Measurements from ENCODE around the gene UPK1A.

UPK1A gene

DNA sequence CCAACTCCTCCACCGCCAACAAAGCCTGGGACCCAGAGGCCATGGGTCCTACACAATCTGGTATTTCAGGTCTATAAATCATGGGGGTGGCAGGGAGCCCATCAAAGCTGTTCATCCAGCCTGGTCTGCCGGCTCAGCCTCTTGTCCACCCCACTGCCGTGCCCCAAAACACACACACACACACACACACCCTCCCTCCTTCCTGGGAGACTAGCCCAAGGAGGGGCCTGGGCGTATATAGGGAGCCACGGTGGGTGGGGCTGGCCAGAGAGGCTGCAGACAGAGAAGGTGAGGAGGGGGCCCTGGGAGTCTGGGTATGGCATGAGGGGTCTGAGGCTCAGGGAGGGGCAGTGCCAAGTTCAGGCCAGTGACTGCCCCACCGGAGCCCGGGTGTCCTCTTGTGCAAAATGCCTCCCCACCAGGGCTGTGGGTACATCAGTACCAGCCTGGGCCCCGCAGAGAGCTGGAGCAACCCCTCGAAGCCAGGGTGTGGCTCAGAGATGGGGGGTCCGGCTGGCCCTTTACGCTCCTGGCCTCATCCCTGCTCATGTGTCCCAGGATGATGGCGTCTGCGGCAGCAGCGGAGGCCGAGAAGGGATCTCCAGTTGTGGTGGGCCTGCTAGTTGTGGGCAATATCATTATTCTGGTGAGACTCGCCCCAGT, at the start of gene UPK1A:
UPK1A (plus strand) TSS at position 267 of the 663 bp plus-strand sequence; CDS start at position 563, 296 bp downstream.
- DNase-seq: no peak

GRCh38 chr19:35618857-35619256, 47.5 kb upstream of the UPK1A start:
- no peak for DNase-seq

DNA sequence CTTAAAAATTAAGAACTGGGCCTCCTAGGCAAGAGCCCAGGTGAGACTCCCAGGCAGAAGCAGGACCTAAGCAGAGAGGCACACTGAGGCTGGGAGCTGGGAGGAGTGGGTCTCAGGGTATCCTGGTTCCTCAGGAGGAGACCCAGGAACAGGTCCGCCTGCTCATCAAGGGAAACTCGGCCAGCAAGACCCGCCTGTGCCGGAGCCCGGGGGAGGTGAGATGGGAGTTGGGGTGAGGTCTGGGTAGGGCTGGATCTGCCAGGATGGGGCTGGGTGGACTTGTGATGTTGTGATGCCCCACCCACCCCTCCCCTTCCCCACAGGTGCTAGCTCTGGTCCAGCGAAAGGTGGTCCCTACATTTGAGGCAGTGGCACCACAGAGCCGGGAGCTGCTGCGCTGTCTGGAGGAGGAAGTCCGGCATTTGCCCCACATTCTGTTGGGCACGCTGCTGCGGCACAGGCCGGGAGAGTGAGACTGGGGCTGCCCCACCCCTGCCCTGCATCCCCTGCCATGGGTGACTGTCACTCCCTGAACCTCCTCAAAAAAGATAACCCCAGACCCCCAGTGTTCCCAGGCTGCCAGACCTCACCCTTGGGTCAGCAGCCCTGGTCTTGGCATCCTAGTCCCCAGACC, 46.9 kb upstream of the UPK1A start:
- no peak for DNase-seq

DNA sequence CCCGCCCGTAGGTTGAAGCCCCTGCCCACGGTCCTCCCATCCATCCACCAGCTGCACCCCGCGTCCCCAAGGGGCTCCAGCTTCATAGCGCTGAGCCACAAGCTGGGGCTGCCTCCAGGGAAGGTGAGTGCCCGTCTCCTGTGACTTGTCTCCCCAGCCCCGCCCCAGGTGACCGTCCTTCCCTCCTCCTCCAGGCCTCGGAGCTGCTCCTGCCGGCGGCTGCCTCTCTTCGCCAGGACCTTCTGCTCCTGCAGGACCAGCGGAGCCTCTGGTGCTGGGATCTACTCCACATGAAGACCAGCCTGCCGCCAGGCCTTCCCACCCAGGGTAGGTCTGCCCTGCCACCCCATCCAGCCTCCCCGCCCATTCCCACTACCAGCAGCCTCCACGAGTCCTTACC, 46.3 kb upstream of the UPK1A start:
- no peak for DNase-seq

GRCh38 chr19:35621708-35622107, 44.6 kb upstream of the UPK1A start:
- DNase-seq: no peak

GRCh38 chr19:35622750-35623149, 43.6 kb upstream of the UPK1A start:
- no peak for DNase-seq

DNA sequence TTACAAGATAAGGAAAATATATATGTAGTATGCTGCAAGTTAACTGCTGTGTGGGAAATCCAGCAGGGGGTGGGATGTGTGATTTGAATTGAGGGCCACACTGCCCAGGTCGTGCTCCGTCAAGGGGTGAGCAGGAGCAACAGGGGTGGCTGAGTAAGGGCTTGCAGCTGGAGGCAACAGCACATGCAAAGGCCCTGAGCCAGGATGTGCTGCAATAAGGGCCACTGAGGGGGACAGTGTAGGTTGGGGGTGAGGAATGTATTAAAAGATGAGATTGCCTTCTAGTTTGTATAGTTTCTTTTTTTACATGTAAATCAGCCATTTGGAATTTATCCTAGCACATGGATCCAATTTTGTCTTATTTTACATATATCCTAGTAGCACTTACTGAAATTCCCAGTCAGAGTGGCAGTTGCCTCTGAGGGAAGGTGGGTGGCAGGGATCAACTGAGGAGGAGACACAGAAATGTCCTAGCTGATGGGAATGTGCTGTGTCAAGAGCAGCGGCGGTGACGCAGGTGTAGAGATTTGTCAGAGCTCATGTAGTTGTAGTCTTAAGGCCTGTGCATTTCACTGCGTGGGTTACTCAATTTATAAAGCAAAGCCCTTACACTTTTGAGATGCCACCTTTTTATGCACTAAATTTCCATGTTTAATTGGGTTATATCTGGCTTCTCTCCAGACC, 42.8 kb upstream of the UPK1A start:
- DNase-seq: no peak

- no peak for DNase-seq
These were observed 38.1 kb upstream of the UPK1A start for GRCh38 chr19:35628264-35628564.

DNA sequence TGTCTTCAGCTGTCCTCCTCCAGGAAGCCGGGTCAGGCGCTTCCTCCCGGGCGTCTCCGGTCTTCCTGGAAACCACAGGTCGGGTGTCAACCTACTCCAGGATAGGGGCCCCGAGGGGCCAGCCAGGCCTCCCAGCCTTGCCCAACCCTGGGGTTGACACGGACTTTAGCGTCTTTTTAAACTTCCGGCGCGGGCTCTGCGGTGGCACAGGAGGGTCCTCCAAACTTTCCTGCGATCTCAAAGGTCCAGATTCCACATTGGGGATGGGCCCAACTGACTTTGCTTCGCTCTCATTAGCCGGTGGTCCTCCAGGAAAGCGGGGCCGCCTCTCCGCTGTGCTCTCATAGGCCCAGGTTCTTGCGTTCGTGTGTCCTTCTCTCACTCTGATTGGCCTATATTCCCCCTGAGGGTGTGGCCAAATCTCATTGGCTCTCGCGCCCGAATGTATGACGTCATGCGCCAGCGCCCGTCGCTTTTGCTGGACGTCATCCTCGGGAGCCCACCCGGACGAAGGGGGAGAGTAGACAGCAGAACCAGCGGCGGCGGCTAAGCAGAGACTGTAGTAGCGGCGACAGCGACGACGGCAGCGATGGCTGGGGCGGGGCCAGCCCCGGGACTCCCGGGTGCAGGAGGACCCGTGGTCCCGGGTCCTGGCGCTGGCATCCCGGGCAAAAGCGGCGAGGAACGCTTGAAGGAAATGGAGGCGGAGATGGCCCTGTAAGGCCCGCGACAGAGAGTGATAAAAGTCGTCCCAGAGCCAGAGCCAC, 37.6 kb upstream of the UPK1A start, which contains the start of gene RBM42:
RBM42 (plus strand) TSS at position 472 of the 767 bp plus-strand sequence; CDS start at position 590, 118 bp downstream.
- peak; percentile 98 for DNase-seq

- no peak for DNase-seq
These were observed 37.0 kb upstream of the UPK1A start for GRCh38 chr19:35629332-35629633.

DNA sequence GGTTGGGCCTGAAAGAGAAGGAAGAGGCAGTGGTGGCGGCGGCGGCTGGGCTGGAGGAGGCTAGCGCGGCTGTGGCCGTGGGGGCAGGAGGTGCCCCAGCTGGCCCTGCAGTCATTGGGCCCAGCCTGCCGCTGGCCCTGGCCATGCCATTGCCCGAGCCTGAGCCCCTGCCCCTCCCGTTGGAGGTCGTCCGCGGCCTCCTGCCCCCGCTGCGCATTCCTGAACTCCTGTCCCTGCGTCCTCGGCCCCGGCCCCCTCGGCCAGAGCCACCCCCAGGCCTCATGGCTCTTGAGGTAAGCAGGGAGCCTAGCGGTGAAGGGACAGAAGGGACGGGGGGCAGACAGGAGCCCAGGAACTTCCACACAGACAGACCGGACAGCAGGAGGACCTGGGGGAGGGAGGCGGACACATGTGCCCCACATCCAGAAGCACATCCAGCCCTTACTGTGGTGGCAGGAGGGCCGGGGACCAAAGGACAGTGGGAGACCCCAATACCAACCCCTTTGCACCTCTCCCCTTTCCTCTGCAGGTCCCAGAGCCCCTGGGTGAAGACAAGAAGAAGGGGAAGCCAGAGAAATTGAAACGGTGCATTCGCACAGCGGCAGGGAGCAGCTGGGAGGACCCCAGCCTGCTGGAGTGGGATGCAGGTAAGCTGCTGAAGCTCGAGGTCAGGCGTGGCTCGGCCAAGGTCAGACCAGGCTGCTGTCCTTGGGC, 32.4 kb upstream of the UPK1A start:
- DNase-seq: no peak

- no peak for DNase-seq
These were observed 29.7 kb upstream of the UPK1A start for GRCh38 chr19:35636651-35637050.

- DNase-seq: no peak
These were observed 29.2 kb upstream of the UPK1A start for GRCh38 chr19:35637165-35637564.

- DNase-seq: no peak
These were observed 27.0 kb upstream of the UPK1A start for GRCh38 chr19:35639321-35639639.

DNA sequence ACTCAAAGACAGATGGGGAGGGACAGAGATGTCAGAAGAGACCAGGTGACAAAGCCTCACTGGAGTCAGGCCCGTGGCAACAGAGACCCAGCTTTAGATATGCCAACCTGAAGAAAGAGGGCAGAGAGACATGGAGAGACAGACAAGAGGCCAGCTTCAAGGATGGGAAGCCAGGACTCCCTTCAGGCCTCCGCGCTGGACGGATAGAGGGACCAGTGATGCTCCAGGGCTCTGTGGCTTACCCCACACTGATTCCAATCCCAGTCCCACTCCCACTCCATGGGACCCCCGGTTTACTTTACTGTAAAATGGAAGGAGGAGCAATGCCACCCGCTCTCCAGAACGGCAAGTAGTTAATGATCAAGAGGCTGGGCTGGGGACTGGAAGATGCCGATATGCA, 26.5 kb upstream of the UPK1A start:
- no peak for DNase-seq

DNA sequence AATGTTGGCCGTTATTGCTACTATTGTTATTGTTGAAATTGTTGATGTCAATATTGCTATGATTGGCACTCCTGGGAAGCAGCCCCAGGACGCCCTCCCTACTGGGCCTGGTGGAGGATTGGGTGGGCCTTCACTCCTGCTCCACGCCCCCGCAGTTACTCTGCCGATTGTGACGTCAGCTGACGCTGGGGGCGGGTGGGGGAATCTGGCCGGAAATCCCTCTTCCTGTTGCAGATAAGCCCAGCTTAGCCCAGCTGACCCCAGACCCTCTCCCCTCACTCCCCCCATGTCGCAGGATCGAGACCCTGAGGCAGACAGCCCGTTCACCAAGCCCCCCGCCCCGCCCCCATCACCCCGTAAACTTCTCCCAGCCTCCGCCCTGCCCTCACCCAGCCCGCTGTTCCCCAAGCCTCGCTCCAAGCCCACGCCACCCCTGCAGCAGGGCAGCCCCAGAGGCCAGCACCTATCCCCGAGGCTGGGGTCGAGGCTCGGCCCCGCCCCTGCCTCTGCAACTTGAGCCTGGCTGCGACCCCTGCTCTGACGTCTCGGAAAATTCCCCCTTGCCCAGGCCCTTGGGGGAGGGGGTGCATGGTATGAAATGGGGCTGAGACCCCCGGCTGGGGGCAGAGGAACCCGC, 24.7 kb upstream of the UPK1A start, which contains the start of gene ETV2:
ETV2 (plus strand) TSS at position 231 of the 637 bp plus-strand sequence. CDS start 716 bp downstream, outside the sequence.
- no peak for DNase-seq

GRCh38 chr19:35642312-35642711, 24.0 kb upstream of the UPK1A start:
- no peak for DNase-seq

DNA sequence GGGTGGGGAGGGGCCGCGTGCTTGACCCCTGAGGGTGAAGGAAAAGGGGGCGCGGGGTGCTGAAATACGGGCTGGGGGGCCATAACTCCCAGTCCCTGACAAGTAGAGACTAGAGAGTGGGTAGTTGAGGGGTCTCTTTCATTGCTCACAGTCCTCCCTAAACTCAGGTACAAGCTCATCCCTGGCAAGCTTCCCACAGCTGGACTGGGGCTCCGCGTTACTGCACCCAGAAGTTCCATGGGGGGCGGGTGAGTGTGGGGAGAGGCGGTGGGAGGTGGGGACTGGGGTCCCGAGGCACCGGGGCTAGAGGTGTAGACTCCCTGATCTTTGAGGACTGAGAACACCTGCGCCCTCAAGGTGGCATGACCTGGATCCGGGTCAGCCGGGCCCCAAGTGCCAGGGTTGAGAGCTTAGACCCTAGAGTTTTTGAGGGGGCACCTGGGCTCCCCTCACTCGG, 23.5 kb upstream of the UPK1A start:
- DNase-seq: no peak

DNA sequence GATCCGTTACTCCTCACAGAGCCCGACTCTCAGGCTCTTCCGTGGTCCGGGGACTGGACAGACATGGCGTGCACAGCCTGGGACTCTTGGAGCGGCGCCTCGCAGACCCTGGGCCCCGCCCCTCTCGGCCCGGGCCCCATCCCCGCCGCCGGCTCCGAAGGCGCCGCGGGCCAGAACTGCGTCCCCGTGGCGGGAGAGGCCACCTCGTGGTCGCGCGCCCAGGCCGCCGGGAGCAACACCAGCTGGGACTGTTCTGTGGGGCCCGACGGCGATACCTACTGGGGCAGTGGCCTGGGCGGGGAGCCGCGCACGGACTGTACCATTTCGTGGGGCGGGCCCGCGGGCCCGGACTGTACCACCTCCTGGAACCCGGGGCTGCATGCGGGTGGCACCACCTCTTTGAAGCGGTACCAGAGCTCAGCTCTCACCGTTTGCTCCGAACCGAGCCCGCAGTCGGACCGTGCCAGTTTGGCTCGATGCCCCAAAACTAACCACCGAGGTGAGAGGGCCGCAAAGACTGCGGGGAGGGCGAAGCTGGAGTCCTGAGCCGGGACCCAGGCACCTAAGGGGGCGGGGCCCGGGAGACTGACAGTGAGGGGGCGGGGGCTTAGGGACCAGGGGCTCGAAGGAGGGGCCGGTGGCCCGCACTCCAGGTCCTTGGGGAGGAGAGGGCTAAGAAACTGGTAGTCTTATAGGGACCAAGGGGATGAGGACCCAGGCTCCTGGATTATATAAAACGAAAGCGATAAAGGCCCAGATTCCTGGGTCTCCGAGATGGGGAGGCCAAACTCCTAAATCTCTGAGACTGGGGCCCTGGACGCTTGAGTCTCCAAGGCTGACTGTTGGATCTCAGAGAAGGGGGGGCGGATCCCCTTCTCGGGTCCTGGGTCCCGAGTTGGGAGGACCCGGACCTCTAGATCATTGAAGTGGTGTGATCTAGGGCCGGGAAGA, 22.8 kb upstream of the UPK1A start:
- peak; percentile 60 for DNase-seq

- DNase-seq: peak; percentile 93
These were observed 21.9 kb upstream of the UPK1A start for GRCh38 chr19:35644206-35644986.
